HepG2 (cell line): Measurements from ENCODE around the gene NHLRC3. TPM values are rescaled to one million over a fixed set of nuclear protein-coding genes. Genes with fewer than 3 reads are reported as not detected.

ENCODE experiments used
- ATAC-seq: fragments of 200-7000 bp; cut with Tn5 transposase; 3 replicates; pipeline ENCODE4 v1.9.1; 2020; ENCODE audit warnings: mild to moderate bottlenecking, moderate library complexity
- BruUV-seq: library from RNA; stranded (reverse); fragments of 400-500 nt; replicated peaks from 2 replicates; lab custom pipeline; 2021; lab: Mats Ljungman, UMichigan
- CTCF ChIA-PET: fragments of 300-600 bp; formaldehyde crosslinking; extraction: SDS; loops from one replicate; lab custom pipeline; 2021; ENCODE audit warnings: low total read pairs, inconsistent platforms, low intra/inter-chr PET ratio; lab: Yijun Ruan, JAX
- POLR2A ChIA-PET: fragments of 350-600 bp; sonication (Branson Sonifier 250); formaldehyde crosslinking; loops from one replicate; lab custom pipeline; 2020; ENCODE audit warnings: antibody characterized with exemption, inconsistent platforms; lab: Yijun Ruan, JAX
- DNase-seq: peaks from one replicate; pipeline ENCODE4 v3.0.0-alpha.2; 2015; ENCODE audit warnings: low spot score
- FAIRE-seq: peaks from 3 replicates; lab custom pipeline; 2011; peaks lifted over from hg19 to GRCh38; lab: Jason Lieb, UNC
- H2AFZ ChIP-seq: one replicate; pipeline ENCODE4 v1.6.1; 2011; ENCODE audit warnings: low read length, inconsistent platforms
- H3K27ac ChIP-seq: fragments of 300-600 bp; 3 replicates; pipeline ENCODE4 v1.8.0; 2011; ENCODE audit warnings: mixed run types, mild to moderate bottlenecking, mixed read lengths, low read length, inconsistent platforms; ENCODE audit not compliant: insufficient read depth; ENCODE audit errors: extremely low read length
- H3K27me3 ChIP-seq, 2 experiments: fragments of 200-600 bp in 1 of 2; 2 replicates in 1 of 2; 3 replicates in 1 of 2; pipeline versions ENCODE4 v1.6.0 to v1.8.0; 2011; ENCODE audit warnings: low read length in 2 of 2, mild to moderate bottlenecking in 2 of 2, moderate library complexity in 2 of 2, inconsistent platforms in 1 of 2; ENCODE audit not compliant: insufficient read depth in 2 of 2, control insufficient read depth in 1 of 2
- H3K36me3 ChIP-seq, 2 experiments: fragments of 200-600 bp in 1 of 2; replicated peaks in 1 of 2; 2 replicates in 1 of 2; 3 replicates in 1 of 2; pipeline versions ENCODE4 v1.5.1 to v1.8.0; 2011; ENCODE audit warnings: low read length in 2 of 2, inconsistent platforms in 1 of 2; ENCODE audit not compliant: insufficient read depth in 2 of 2, control insufficient read depth in 1 of 2
- H3K4me1 ChIP-seq: 2 replicates; pipeline ENCODE4 v1.5.1; 2012; ENCODE audit warnings: low read length, inconsistent platforms; ENCODE audit not compliant: insufficient read depth
- H3K4me2 ChIP-seq: 2 replicates; pipeline ENCODE4 v1.6.0; 2011; ENCODE audit warnings: low read depth, low read length, inconsistent platforms
- H3K4me3 ChIP-seq, 3 experiments: fragments of 200-600 bp in 1 of 3; sonication (generic), shearing (Covaris generic) in 1 of 3; replicated peaks in 1 of 3; 2 replicates each; pipeline ENCODE4 v1.5.1; 2011 to 2016; ENCODE audit warnings: low read length in 3 of 3, inconsistent platforms in 2 of 3, low read depth in 2 of 3, mild to moderate bottlenecking in 2 of 3, control low read depth in 1 of 3, mixed read lengths in 1 of 3; ENCODE audit not compliant: insufficient read depth in 1 of 3
- H3K79me2 ChIP-seq: one replicate; pipeline ENCODE4 v1.6.1; 2011; ENCODE audit warnings: low read length, inconsistent platforms; ENCODE audit not compliant: insufficient read depth
- H3K9ac ChIP-seq: 2 replicates; pipeline ENCODE4 v1.6.0; 2011; ENCODE audit warnings: mild to moderate bottlenecking, low read depth, low read length, inconsistent platforms; ENCODE audit not compliant: insufficient read depth
- H3K9me3 ChIP-seq: 2 replicates; pipeline ENCODE4 v1.5.1; 2012; ENCODE audit warnings: mild to moderate bottlenecking, low read length
- H4K20me1 ChIP-seq: 2 replicates; pipeline ENCODE4 v1.6.0; 2011; ENCODE audit warnings: inconsistent platforms, mild to moderate bottlenecking, low read length, moderate library complexity; ENCODE audit not compliant: insufficient read depth
- DNMT3B ChIP-seq: conservative IDR thresholded peaks from 2 replicates; pipeline ENCODE4 v1.6.1; 2016; ENCODE audit warnings: missing biosample characterization, control low read depth
- MED1 ChIP-seq: sonication (generic); formaldehyde crosslinking; IDR thresholded peaks from 2 replicates; pipeline ENCODE4 v1.4.0; 2020; ENCODE audit warnings: missing genetic modification reagents
- MYC ChIP-seq: sonication (generic); formaldehyde crosslinking; IDR thresholded peaks from 2 replicates; pipeline ENCODE4 v1.9.0; 2021; ENCODE audit warnings: missing genetic modification reagents, borderline replicate concordance
- NFATC3 ChIP-seq: sonication (generic); formaldehyde crosslinking; IDR thresholded peaks from 2 replicates; pipeline ENCODE4 v1.5.1; 2020; ENCODE audit warnings: mild to moderate bottlenecking, missing genetic modification reagents
- RBM22 ChIP-seq: fragments of 200-400 bp; formaldehyde crosslinking; optimal IDR thresholded peaks from 2 replicates; pipeline ENCODE3; 2017; ENCODE audit warnings: mild to moderate bottlenecking, low read length, moderate library complexity
- SP4 ChIP-seq: sonication (generic); formaldehyde crosslinking; IDR thresholded peaks from 2 replicates; pipeline ENCODE4 v1.8.1; 2023; ENCODE audit warnings: mild to moderate bottlenecking, missing genetic modification reagents
- SRSF1 ChIP-seq: fragments of 200-400 bp; formaldehyde crosslinking; optimal IDR thresholded peaks from 2 replicates; pipeline ENCODE3; 2017; ENCODE audit warnings: mild to moderate bottlenecking, low read depth, low read length, moderate library complexity
- ZMYM4 ChIP-seq: sonication (generic); formaldehyde crosslinking; IDR thresholded peaks from 2 replicates; pipeline ENCODE4 v1.8.1; 2023; ENCODE audit warnings: mild to moderate bottlenecking, missing genetic modification reagents
- ZNF124 ChIP-seq: sonication (generic); formaldehyde crosslinking; IDR thresholded peaks from 2 replicates; pipeline ENCODE4 v1.4.0; 2020; ENCODE audit warnings: missing genetic modification reagents
- ZNF205 ChIP-seq: IDR thresholded peaks from 2 replicates; pipeline ENCODE4 v1.6.1; 2018; ENCODE audit warnings: missing biosample characterization, missing genetic modification reagents
- ZNF251 ChIP-seq: sonication (generic); formaldehyde crosslinking; IDR thresholded peaks from 2 replicates; pipeline ENCODE4 v1.9.0; 2021; ENCODE audit warnings: mild to moderate bottlenecking, missing genetic modification reagents
- ZSCAN31 ChIP-seq: sonication (generic); formaldehyde crosslinking; IDR thresholded peaks from 2 replicates; pipeline ENCODE4 v1.5.0; 2020; ENCODE audit warnings: low read depth, mild to moderate bottlenecking, missing genetic modification reagents
- WGBS: methylation state at CpG from one replicate; pipeline ENCODE4 v1.1.6; 2017; ENCODE audit warnings: low lambda C conversion rate; 5-methylcytosine and 5-hydroxymethylcytosine counted together
- in situ Hi-C: cut with HindIII; loops from 2 replicates; pipeline ENCODE4 v1.10.0; 2017; ENCODE audit warnings: low pct_unique_long_range_greater_than_20kb; ENCODE audit not compliant: extremely low pct_ligation_motif_present
- intact Hi-C: fragments of 100-400 bp; cut with micrococcal nuclease; formaldehyde crosslinking; loops from one replicate; pipeline ENCODE4 v1.10.0; 2022; ENCODE audit not compliant: unreplicated experiment
- polyA plus RNA-seq, 8 experiments: library from polyadenylated mRNA; depleted of rRNA in 3 of 8; stranded (reverse) in 7 of 8; unstranded in 1 of 8; fragments of >200 nt; fragmentation: Illumina TruSeq in 4 of 8; extraction: Trizol in 4 of 8; gene quantifications; 2 replicates each; pipeline versions ENCODE4 v1.2.1 to v1.2.3, GENCODE V29; 2011 to 2016; ENCODE audit warnings: low read depth in 4 of 8, missing spikeins in 1 of 8, mixed read lengths in 1 of 8; ENCODE audit not compliant: insufficient read depth in 1 of 8
- total RNA-seq, 5 experiments: library from RNA; depleted of rRNA; stranded (reverse); fragments of >200 nt; fragmentation: Illumina TruSeq; extraction: Trizol; gene quantifications; 2 replicates each; pipeline ENCODE4 v1.2.3, GENCODE V29; 2016; ENCODE audit warnings: low read depth in 1 of 5
- TF ChIP-seq, protein P1 (sequence below): sonication (generic); formaldehyde crosslinking; IDR thresholded peaks from 2 replicates; pipeline ENCODE4 v1.8.1; 2023; ENCODE audit warnings: mild to moderate bottlenecking, moderate library complexity, missing genetic modification reagents
- TF ChIP-seq, protein P2 (sequence below): sonication (generic); formaldehyde crosslinking; IDR thresholded peaks from 2 replicates; pipeline ENCODE4 v1.4.0; 2020; ENCODE audit warnings: mild to moderate bottlenecking, missing genetic modification reagents
- TF ChIP-seq, protein P3 (sequence below): sonication (generic); formaldehyde crosslinking; IDR thresholded peaks from 2 replicates; pipeline ENCODE4 v1.9.0; 2021; ENCODE audit warnings: missing genetic modification reagents, borderline replicate concordance

The NHLRC3 gene
- total and polyA plus RNA-seq, 2 of the 13 experiments (the other 11 are each of a cell fraction or from before 2014, with no cell fraction given), result 19.9 to 29.8 TPM

DNA sequence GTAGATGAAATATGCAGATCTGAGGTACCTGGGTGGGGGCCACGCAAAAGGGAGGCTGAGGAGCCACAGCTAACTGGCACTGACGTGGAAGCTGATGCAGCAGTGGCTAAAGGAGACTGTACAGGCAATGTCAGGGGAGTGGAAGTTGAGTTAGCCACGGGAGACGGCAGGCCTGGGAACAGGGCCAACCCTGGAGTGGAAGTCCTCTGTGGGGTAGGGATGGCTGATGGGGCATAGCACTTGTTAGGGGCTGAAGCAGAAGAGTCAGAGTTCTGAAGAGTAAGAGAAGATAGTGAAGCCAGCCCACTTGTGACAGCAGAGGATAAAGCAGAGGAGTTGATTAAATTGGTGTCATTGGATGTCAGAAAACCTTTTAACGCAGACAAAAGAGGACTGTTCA is 24.8 kb upstream of the NHLRC3 start:
- WGBS, result 96% methylated on average over 5 of the region's 5 CpGs
- no TSS peak for BruUV-seq
- no peak for ATAC-seq

GRCh38 chr13:39016087-39016486 is 22.2 kb upstream of the NHLRC3 start:
- Histone ChIP-seq H3K27ac (no peak overlapping the region), H3K36me3 (peaks cover 11 to 57% of the 10 kb centered on the region in 2 experiments), H3K27me3 (no peaks in the 10 kb centered on the region), H3K79me2 (no peaks in the 10 kb centered on the region), H2AFZ (no peak overlapping the region), H3K4me2 (no peak overlapping the region), H3K9me3 (no peaks in the 10 kb centered on the region), H3K9ac (no peak overlapping the region), H3K4me3 (no peak overlapping the region), H4K20me1 (no peaks in the 10 kb centered on the region), H3K4me1 (no peaks in the 10 kb centered on the region)
- WGBS, result 93% methylated on average over 1 of the region's 1 CpG
- FAIRE-seq (no peak), DNase-seq (no peak), ATAC-seq (no peak)
- CTCF ChIA-PET, result interaction anchor here (1.3 kb wide), 1 partner anchor 46 kb away, joined by 5 read pairs; no protein-coding TSS in a partner anchor
- POLR2A ChIA-PET, result interaction anchor here (1.6 kb wide), 1 partner anchor 21 kb away, joined by 5 read pairs; the partner anchor contains the start of gene PROSER1
- in situ Hi-C loops, result no loop called here
- no TSS peak for BruUV-seq
- intact Hi-C loops, result loop anchor here (2.0 to 5.0 kb wide), 2 partner anchors 99 to 149 kb away; no protein-coding TSS in a partner anchor
- no peak for TF ChIP-seq SRSF1
- TF ChIP-seq SP4, result no peak
- TF ChIP-seq MED1 (CRISPR knock-in tag), result no peak
- TF ChIP-seq ZSCAN31 (CRISPR knock-in tag), result no peak
- TF ChIP-seq, protein P1, sequence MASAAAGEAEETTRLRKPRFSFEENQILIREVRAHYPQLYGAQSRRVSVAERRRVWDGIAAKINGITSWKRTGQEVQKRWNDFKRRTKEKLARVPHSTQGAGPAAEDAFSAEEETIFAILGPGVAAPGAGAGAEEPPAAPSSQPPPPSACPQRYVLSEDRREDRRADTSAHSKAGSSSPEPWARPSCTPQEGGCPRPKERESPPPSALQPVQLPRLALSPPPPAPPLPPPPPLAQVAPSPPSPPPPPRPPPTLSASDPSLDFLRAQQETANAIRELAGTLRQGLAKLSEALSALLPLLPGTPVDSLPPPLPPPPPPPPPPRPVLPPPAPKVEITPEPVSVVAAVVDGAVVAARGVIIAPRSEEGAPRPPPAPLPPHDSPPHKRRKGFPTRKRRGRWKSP (CRISPR knock-in tag), result no peak
- TF ChIP-seq, protein P2, sequence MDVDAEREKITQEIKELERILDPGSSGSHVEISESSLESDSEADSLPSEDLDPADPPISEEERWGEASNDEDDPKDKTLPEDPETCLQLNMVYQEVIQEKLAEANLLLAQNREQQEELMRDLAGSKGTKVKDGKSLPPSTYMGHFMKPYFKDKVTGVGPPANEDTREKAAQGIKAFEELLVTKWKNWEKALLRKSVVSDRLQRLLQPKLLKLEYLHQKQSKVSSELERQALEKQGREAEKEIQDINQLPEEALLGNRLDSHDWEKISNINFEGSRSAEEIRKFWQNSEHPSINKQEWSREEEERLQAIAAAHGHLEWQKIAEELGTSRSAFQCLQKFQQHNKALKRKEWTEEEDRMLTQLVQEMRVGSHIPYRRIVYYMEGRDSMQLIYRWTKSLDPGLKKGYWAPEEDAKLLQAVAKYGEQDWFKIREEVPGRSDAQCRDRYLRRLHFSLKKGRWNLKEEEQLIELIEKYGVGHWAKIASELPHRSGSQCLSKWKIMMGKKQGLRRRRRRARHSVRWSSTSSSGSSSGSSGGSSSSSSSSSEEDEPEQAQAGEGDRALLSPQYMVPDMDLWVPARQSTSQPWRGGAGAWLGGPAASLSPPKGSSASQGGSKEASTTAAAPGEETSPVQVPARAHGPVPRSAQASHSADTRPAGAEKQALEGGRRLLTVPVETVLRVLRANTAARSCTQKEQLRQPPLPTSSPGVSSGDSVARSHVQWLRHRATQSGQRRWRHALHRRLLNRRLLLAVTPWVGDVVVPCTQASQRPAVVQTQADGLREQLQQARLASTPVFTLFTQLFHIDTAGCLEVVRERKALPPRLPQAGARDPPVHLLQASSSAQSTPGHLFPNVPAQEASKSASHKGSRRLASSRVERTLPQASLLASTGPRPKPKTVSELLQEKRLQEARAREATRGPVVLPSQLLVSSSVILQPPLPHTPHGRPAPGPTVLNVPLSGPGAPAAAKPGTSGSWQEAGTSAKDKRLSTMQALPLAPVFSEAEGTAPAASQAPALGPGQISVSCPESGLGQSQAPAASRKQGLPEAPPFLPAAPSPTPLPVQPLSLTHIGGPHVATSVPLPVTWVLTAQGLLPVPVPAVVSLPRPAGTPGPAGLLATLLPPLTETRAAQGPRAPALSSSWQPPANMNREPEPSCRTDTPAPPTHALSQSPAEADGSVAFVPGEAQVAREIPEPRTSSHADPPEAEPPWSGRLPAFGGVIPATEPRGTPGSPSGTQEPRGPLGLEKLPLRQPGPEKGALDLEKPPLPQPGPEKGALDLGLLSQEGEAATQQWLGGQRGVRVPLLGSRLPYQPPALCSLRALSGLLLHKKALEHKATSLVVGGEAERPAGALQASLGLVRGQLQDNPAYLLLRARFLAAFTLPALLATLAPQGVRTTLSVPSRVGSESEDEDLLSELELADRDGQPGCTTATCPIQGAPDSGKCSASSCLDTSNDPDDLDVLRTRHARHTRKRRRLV (CRISPR knock-in tag), result no peak
- no peak for TF ChIP-seq MYC (CRISPR knock-in tag)
- TF ChIP-seq ZNF205 (CRISPR knock-in tag), result no peak
- TF ChIP-seq, protein P3, sequence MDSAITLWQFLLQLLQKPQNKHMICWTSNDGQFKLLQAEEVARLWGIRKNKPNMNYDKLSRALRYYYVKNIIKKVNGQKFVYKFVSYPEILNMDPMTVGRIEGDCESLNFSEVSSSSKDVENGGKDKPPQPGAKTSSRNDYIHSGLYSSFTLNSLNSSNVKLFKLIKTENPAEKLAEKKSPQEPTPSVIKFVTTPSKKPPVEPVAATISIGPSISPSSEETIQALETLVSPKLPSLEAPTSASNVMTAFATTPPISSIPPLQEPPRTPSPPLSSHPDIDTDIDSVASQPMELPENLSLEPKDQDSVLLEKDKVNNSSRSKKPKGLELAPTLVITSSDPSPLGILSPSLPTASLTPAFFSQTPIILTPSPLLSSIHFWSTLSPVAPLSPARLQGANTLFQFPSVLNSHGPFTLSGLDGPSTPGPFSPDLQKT (CRISPR knock-in tag), result no peak
- TF ChIP-seq NFATC3 (CRISPR knock-in tag), result no peak

More for the DNA sequence above, 24.8 kb upstream of the NHLRC3 start:
- H3K4me3 ChIP-seq, result no peak overlapping the region
- TF ChIP-seq ZNF251 (no peak), RBM22 (peak; percentile 60), ZNF124 (no peak), DNMT3B (CRISPR knock-in tag) (no peak), ZMYM4 (CRISPR knock-in tag) (no peak)
- TF ChIP-seq, all 625 proteins: peak for 1
- DNase-seq, result no peak
- intact Hi-C loops (no loop called here), in situ Hi-C loops (no loop called here)
- Histone ChIP-seq H3K79me2 (no peaks in the 10 kb centered on the region), H3K27me3 (no peaks in the 10 kb centered on the region), H2AFZ (no peak overlapping the region), H3K9ac (no peak overlapping the region), H3K36me3 (peaks cover 13 to 60% of the 10 kb centered on the region in 2 experiments), H3K4me1 (no peaks in the 10 kb centered on the region), H3K27ac (no peak overlapping the region), H3K4me2 (no peak overlapping the region), H4K20me1 (no peaks in the 10 kb centered on the region), H3K9me3 (no peaks in the 10 kb centered on the region)
- CTCF ChIA-PET, result no interaction called here
- POLR2A ChIA-PET, result no interaction called here
- FAIRE-seq, result no peak
